Measurements from ENCODE around the gene BANF1.

Gene BANF1, protein sequence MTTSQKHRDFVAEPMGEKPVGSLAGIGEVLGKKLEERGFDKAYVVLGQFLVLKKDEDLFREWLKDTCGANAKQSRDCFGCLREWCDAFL

GRCh38 chr11:66001942-66002647 is at the start of gene BANF1, which contains the start of gene EIF1AD:
BANF1 (plus strand) TSS chr11:66002503; CDS start chr11:66003251, 748 bp downstream.
EIF1AD (minus strand) TSS chr11:66002157; CDS start chr11:66000389, 1,768 bp downstream.
- peak; percentile 99 for DNase-seq

GRCh38 chr11:65953471-65953870 is 48.8 kb upstream of the BANF1 start:
- DNase-seq: no peak

DNA sequence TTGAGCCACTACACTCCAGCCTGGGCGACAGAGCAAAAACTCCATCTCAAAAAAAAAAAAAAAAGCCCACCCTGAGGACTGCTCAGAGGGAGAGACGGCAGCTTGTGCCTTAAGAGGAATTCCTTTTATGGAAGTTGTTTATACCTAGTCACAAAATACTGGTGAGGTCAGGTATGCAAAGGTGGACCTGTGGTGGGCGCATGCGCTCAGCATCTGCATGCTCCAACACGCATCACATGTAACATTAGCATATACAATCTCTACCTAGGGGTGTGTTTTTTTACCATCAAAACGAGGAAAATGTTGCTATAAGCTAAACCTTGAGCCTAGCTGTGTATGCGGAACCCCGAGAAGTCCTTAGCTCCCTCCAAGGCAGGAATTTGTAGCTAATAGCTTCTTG is 47.5 kb upstream of the BANF1 start:
- no peak for DNase-seq

DNA sequence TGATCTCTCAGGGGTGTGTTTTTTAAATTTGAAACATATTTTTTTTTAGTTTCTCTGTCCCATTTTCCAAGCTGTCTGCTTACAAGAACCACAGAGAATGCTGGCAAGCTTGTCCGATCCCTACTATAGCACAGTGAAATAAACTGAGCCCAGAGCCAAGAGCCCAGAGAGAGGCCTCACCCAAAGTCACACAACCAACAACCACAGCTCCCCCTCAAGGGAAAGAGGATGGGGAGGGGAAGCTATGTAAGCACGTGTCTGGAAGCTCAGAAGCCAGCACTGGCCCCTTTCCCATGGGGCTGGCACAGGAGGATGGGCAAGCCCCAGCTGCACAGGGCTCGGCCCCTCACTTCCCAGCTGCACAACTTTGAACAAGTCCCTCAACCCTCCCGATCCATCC is 44.0 kb upstream of the BANF1 start:
- DNase-seq: no peak

GRCh38 chr11:65958774-65959420 is 43.4 kb upstream of the BANF1 start:
- DNase-seq: no peak

- peak; percentile 38 for DNase-seq
Measured at GRCh38 chr11:65960824-65961266, 41.5 kb upstream of the BANF1 start.

DNA sequence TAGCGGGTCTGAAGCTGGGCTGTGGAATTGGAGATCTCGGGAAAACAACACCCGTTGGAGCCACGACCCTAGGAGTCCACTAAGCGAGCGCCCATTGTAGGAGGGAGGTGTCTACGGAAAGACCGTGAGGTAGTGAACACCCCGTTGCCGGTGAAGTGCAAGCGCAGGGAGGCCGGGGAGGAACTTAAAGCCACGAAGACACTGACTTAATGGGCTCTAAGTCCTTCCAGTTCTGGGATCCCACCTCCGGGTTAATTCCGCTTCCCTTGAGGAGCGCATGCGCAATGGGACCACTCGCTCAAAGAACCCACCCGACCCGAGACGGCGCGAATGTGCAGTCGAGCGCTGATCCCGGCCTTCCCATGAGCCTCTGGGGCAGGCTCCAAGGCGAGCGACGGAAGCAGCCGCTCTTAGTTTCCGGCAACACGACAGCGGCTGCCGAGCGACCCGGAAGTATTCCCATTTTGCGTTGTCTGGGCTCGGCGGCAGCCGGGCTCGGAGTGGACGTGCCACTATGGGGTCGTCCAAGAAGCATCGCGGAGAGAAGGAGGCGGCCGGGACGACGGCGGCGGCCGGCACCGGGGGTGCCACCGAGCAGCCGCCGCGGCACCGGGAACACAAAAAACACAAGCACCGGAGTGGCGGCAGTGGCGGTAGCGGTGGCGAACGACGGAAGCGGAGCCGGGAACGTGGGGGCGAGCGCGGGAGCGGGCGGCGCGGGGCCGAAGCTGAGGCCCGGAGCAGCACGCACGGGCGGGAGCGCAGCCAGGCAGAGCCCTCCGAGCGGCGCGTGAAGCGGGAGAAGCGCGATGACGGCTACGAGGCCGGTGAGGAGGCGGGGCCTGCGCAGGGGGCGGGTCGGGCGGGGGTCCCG is 40.8 kb upstream of the BANF1 start, which contains the start of gene SART1:
SART1 (plus strand) TSS at position 468 of the 874 bp plus-strand sequence; CDS start at position 515, 47 bp downstream.
- peak; percentile 98 for DNase-seq

- no peak for DNase-seq
Measured at GRCh38 chr11:65962141-65962564, 40.1 kb upstream of the BANF1 start.

GRCh38 chr11:65964906-65965305 is 37.4 kb upstream of the BANF1 start:
- DNase-seq: no peak

DNA sequence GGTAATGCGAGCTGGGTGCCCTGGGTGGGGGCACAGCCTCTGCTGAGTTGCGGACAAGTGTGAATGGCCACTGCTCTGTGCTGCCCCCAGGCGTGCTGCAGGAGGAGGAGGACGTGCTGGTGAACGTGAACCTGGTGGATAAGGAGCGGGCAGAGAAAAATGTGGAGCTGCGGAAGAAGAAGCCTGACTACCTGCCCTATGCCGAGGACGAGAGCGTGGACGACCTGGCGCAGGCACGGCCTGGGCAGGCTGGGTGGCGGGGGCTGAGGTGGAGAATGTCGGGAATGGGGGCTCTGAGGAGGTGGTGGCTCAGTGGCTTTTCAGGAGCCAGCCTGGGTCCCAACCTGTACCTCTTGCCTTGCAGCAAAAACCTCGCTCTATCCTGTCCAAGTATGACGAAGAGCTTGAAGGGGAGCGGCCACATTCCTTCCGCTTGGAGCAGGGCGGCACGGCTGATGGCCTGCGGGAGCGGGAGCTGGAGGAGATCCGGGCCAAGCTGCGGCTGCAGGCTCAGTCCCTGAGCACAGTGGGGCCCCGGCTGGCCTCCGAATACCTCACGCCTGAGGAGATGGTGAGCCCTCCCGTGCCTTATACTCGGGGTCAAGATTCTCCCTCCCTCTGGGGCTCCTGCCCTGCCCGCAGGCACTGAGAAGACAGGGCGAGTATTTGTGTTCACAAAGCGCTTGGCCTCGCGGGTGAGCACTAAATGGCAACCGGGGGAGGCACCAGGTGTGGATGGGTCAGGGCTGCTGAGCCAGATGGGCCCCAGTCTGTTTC is 36.1 kb upstream of the BANF1 start:
- DNase-seq: no peak

DNA sequence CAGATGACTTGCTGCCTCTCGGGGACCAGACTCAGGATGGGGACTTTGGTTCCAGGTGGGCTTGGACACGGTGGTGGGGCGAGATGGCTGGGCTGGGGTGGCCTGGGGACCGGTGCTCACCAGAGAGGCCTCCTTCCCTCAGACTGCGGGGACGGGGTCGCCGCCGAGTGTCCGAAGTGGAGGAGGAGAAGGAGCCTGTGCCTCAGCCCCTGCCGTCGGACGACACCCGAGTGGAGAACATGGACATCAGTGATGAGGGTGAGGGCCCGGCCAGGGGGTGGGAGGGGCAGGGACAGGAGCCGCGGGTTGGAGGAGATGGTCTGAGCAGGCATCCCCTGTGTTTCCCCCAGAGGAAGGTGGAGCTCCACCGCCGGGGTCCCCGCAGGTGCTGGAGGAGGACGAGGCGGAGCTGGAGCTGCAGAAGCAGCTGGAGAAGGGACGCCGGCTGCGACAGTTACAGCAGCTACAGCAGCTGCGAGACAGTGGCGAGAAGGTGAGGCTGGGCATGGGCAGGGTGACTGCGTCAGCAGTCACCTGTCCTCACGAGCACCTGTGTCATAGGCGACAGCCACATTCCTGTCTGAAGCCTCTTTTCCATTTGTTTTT is 34.9 kb upstream of the BANF1 start:
- DNase-seq: no peak

DNA sequence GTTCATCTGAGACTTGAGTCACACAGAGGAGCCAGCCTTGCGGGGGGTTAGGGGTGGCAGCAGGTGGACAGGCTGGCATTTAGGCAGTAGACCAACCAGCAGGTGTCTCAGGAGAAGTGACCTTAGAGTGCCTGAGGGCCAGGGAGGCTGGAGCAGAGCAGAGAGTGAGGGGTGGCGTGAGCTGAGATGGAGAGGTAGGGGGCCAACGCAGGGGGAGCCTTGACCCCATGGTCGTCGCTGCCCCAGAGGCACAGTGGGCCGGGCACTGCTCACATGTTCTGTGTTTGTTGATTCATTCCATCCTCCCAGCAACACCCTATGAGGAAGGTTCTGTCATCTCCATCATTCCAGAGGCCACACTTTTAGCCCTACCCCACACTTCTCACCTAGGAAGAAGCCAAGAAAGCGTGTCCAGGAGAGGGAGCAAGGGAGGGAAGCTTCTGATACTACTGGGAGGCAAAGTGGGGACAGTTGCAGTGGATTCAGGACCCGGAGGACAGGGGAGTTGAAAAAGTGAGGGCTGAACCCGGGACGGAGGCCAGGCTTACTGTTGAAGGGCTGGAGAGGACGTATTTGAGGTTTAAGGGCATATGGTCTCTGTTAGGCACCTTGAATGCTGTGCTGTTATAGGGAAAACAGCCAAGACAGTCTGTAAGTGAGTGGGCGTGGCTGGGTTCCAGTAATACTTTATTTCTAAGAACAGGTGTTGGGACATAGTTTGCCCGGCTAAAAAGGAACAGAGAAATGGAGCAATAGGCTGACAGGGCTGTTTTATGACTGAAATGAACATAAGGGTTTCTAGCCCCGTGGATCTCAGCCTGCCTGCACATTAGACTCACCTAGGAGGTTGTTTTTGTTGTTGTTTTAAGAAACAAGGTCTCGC is 33.5 kb upstream of the BANF1 start:
- no peak for DNase-seq

- no peak for DNase-seq
Measured at GRCh38 chr11:65972116-65972515, 30.2 kb upstream of the BANF1 start.

GRCh38 chr11:65973439-65974110 is 28.7 kb upstream of the BANF1 start:
- no peak for DNase-seq

DNA sequence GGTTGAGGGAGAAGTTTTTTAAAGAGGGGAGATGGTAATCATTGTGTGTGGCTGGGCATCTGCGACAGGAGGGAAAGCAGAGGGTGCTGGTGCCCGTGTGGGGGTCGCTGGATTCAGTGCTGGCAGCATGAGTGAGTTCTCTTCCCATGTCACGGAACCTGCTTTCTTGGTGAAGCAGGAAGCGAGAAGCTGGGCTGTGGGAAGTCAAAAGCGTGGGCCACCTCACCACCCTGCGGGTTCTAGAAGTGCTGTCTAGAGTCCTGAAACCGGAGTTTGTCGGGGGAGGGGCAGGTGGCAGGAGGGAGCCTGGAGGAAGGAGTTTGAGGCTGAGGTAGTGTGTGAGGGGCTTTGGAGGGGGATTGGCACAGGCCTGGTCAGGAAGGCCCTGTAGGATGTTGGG is 26.5 kb upstream of the BANF1 start:
- no peak for DNase-seq

DNA sequence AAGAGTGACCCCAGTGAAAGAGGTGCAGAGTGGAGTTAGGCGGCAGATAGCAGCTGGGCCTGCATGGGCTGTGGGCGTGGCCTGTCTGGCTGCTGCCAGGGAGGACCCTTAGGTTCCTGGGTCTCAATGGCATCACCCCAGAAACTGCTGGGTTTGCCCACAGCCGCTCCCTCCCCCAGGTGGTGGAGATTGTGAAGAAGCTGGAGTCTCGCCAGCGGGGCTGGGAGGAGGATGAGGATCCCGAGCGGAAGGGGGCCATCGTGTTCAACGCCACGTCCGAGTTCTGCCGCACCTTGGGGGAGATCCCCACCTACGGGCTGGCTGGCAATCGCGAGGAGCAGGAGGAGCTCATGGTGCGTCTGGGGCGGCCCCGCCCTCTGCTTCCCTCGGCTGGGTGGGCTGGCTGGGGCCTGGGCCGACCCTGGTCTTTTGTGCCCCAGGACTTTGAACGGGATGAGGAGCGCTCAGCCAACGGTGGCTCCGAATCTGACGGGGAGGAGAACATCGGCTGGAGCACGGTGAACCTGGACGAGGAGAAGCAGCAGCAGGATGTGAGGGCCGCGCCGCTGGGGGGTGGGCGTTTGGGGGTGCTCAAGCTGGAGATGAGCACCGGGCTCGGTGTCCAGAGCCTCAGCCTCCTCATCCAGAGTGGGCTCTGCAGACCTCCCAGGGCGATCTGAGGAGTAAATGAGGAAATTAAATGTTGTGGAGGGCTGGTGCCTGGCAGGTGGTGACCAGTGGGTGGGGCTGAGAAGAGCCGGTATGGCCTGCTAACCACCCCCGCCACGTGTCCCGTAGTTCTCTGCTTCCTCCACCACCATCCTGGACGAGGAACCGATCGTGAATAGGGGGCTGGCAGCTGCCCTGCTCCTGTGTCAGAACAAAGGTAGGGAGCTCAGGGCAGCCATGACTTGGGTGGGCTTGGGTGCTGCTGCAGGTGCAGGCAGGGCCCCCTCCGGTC is 25.8 kb upstream of the BANF1 start:
- DNase-seq: no peak

GRCh38 chr11:65977621-65978390 is 24.5 kb upstream of the BANF1 start:
- no peak for DNase-seq
